ENCODE results near the gene PBXIP1. TPM values are rescaled to one million over a fixed set of nuclear protein-coding genes. Genes with fewer than 3 reads are reported as not detected.
A peak's percentile ranks its signal among the peaks of the same experiment; 100 is the strongest.

PBXIP1 gene
- total RNA-seq, 1 donor from 2014 or later: 69.1 TPM

GRCh38 chr1:154969246-154969645 is 13.3 kb upstream of the PBXIP1 start:
- Mint-ChIP-seq H3K4me1 (ENCODE audit: low read depth) (peaks cover 26% of the 10 kb centered on the region), H3K4me3 (ENCODE audit: low read depth) (peak overlapping the region; percentile 55), H3K36me3 (ENCODE audit: insufficient read depth) (peaks cover 4% of the 10 kb centered on the region), H3K27me3 (no peaks in the 10 kb centered on the region), H3K27ac (peak overlapping the region; percentile 56), H3K9me3 (ENCODE audit: low read depth) (no peaks in the 10 kb centered on the region)
- no peak for DNase-seq (ENCODE audit: low spot score, unreplicated experiment)
- TF ChIP-seq, protein P1, sequence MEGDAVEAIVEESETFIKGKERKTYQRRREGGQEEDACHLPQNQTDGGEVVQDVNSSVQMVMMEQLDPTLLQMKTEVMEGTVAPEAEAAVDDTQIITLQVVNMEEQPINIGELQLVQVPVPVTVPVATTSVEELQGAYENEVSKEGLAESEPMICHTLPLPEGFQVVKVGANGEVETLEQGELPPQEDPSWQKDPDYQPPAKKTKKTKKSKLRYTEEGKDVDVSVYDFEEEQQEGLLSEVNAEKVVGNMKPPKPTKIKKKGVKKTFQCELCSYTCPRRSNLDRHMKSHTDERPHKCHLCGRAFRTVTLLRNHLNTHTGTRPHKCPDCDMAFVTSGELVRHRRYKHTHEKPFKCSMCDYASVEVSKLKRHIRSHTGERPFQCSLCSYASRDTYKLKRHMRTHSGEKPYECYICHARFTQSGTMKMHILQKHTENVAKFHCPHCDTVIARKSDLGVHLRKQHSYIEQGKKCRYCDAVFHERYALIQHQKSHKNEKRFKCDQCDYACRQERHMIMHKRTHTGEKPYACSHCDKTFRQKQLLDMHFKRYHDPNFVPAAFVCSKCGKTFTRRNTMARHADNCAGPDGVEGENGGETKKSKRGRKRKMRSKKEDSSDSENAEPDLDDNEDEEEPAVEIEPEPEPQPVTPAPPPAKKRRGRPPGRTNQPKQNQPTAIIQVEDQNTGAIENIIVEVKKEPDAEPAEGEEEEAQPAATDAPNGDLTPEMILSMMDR (IDR thresholded peaks at IDR 0.05; ENCODE audit: unreplicated experiment): no peak

- Mint-ChIP-seq H3K36me3 (ENCODE audit: insufficient read depth) (peaks cover 7% of the 10 kb centered on the region), H3K27ac (peak overlapping the region; percentile 56), H3K4me3 (ENCODE audit: low read depth) (no peak overlapping the region), H3K4me1 (ENCODE audit: low read depth) (peaks cover 26% of the 10 kb centered on the region), H3K9me3 (ENCODE audit: low read depth) (no peaks in the 10 kb centered on the region), H3K27me3 (no peaks in the 10 kb centered on the region)
- DNase-seq (ENCODE audit: low spot score, unreplicated experiment): no peak
- TF ChIP-seq, protein P1 (IDR thresholded peaks at IDR 0.05; ENCODE audit: unreplicated experiment): no peak
Measured at GRCh38 chr1:154968731-154969130, 12.8 kb upstream of the PBXIP1 start.

DNA sequence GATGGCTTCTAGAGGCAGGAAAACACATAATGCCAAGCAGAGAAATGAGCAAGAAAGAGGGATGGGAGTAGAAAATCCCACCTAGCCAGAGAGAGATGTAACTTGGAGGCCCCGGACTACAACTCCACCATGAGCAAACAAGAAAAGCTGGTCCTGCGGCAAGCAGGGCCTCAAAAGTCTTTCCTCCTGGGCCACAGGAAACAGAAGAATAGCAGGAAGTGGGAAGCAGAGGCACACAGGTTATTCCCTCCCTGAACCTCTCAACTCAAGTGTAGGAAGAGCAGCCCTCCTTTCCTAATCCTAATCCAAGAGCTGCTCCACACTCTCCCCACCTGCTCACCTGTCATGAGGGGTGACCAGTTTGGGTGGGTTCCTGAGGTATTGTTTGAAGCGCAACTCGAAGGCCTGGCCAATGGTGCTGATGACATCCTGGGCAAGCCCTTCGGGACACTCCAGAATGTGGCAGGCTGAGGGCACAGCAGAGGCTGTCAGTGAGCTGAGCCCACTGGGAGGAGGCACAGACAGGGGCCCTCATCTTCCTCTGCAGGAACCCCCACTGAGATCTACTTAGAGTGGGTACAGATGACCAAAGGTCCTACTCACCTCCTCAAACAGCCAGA is 11.5 kb upstream of the PBXIP1 start:
- Mint-ChIP-seq H3K4me3 (ENCODE audit: low read depth) (no peak overlapping the region), H3K27ac (no peak overlapping the region), H3K9me3 (ENCODE audit: low read depth) (no peaks in the 10 kb centered on the region), H3K4me1 (ENCODE audit: low read depth) (peaks cover 22% of the 10 kb centered on the region), H3K27me3 (no peaks in the 10 kb centered on the region), H3K36me3 (ENCODE audit: insufficient read depth) (peaks cover 8% of the 10 kb centered on the region)
- no peak for DNase-seq (ENCODE audit: low spot score, unreplicated experiment)
- TF ChIP-seq, protein P1 (IDR thresholded peaks at IDR 0.05; ENCODE audit: unreplicated experiment): no peak

GRCh38 chr1:154966111-154966510 is 10.2 kb upstream of the PBXIP1 start:
- H3K4me3 Mint-ChIP-seq (ENCODE audit: low read depth): no peak overlapping the region

GRCh38 chr1:154964359-154964758 is 8.5 kb upstream of the PBXIP1 start:
- H3K27me3 Mint-ChIP-seq: no peaks in the 10 kb centered on the region
- H3K36me3 Mint-ChIP-seq (ENCODE audit: insufficient read depth): peaks cover 8% of the 10 kb centered on the region
- peaks cover 15% of the 10 kb centered on the region for H3K4me1 Mint-ChIP-seq (ENCODE audit: low read depth)
- H3K4me3 Mint-ChIP-seq (ENCODE audit: low read depth): no peak overlapping the region
- no peaks in the 10 kb centered on the region for H3K9me3 Mint-ChIP-seq (ENCODE audit: low read depth)
- no peak overlapping the region for H3K27ac Mint-ChIP-seq
- no peak for DNase-seq (ENCODE audit: low spot score, unreplicated experiment)
- TF ChIP-seq, protein P1 (IDR thresholded peaks at IDR 0.05; ENCODE audit: unreplicated experiment): no peak

More at GRCh38 chr1:154966111-154966510, 10.2 kb upstream of the PBXIP1 start:
- no peaks in the 10 kb centered on the region for H3K27me3 Mint-ChIP-seq
- H3K27ac Mint-ChIP-seq: no peak overlapping the region
- peaks cover 15% of the 10 kb centered on the region for H3K4me1 Mint-ChIP-seq (ENCODE audit: low read depth)
- no peaks in the 10 kb centered on the region for H3K9me3 Mint-ChIP-seq (ENCODE audit: low read depth)
- peaks cover 8% of the 10 kb centered on the region for H3K36me3 Mint-ChIP-seq (ENCODE audit: insufficient read depth)
- TF ChIP-seq, protein P1 (IDR thresholded peaks at IDR 0.05; ENCODE audit: unreplicated experiment): no peak
- no peak for DNase-seq (ENCODE audit: low spot score, unreplicated experiment)
